ENCODE results near the gene PRICKLE3.

PRICKLE3 gene

DNA sequence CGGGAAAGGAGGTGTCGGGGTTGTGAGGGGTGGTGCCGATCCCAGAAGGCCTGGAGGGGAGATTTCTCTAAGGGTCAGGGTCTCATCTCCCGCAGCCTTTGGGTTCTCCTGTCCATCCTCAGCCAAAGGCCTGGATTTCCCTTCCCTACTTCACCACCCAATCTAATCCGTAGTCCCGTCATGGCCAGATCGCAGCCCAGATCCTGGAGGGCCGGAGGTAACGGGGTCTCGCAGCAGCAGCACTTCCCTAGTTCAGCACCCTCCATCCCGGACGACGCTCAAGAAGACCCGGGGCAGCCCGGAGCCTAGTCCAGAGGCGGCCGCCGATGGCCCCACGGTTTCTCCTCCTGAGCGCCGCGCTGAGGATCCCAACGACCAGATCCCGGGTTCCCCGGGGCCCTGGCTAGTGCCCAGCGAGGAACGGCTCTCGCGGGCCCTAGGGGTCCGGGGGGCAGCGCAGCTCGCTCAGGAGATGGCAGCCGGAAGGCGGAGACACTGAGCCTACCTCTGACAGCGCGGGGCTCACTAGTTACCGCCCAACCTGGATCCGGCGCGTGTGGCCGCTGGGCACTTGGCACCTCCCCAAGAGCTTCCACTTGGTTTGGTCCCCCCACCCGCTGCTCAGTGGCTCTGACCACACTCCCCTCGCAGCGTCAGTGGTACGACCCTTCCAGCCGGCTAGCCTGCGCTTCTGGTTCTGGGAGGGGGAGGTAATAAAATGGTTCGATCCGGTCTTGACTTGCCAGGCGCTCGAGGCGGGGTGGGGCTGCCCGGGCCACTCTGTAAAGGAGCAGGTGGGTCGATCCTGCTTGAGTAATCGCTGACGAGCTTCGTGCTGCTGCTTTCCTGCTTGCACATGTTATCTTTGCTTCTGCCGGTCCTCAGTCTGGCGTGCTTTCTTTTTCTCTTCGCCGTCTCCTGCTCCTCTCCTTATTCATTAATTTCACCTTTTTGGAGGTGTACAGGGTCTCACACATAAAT is 20.0 kb downstream of the PRICKLE3 start:
- peaks cover 0 to 8% of the 10 kb centered on the region in 2 donors for H3K4me1 ChIP-seq (ENCODE audit: control insufficient read depth in 1 of 2, insufficient read depth in 2 of 2, low read length in 2 of 2)
- no peaks in the 10 kb centered on the region for H3K27me3 ChIP-seq (ENCODE audit: low read depth, low read length)
- no peaks in the 10 kb centered on the region for H3K36me3 ChIP-seq (ENCODE audit: control insufficient read depth in 1 of 2, insufficient read depth in 2 of 2, low read length in 2 of 2)
- peak overlapping the region; percentile 52 to 53 for H3K4me3 ChIP-seq (ENCODE audit: low read depth in 1 of 2, low read length in 2 of 2)
- H3K9me3 ChIP-seq (ENCODE audit: control insufficient read depth in 1 of 2, low read length in 2 of 2) = no peaks in the 10 kb centered on the region
- H3K27ac ChIP-seq (ENCODE audit: low read length) = peak overlapping the region; percentile 94

DNA sequence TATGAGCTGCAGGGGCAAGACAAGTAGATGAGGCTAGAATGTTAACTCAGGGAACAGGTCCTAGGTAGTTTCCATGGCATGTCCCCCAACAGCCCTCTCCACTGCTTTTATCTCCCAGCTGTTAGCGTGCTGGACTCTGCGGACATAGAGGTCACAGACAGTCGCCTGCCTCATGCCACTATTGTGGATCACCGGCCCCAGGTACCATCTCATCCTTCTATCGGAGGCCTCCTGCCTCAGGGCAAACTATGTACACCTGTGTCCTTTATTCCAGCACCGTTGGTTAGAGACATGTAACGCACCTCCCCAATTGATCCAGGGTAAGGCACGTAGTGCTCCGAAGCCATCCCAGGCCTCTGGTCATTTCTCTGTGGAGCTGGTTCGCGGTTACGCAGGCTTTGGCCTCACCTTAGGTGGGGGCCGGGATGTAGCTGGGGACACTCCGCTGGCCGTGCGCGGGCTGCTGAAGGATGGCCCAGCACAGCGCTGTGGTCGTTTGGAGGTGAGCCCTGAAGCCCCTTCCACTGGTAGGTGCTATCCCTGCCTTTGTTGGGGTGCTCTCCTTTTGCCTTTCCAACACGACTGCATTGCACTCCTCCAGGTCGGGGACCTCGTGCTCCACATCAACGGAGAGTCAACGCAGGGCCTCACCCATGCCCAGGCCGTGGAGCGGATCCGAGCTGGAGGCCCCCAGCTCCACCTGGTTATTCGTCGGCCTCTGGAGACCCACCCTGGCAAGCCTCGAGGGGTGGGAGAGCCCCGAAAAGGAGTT is 21.4 kb downstream of the PRICKLE3 start:
- Histone ChIP-seq H3K4me1 (ENCODE audit: control insufficient read depth in 1 of 2, insufficient read depth in 2 of 2, low read length in 2 of 2) (peaks cover 0 to 8% of the 10 kb centered on the region in 2 donors), H3K27ac (ENCODE audit: low read length) (peak overlapping the region; percentile 74), H3K36me3 (ENCODE audit: control insufficient read depth in 1 of 2, insufficient read depth in 2 of 2, low read length in 2 of 2) (no peaks in the 10 kb centered on the region), H3K9me3 (ENCODE audit: control insufficient read depth in 1 of 2, low read length in 2 of 2) (no peaks in the 10 kb centered on the region), H3K27me3 (ENCODE audit: low read depth, low read length) (no peaks in the 10 kb centered on the region), H3K4me3 (ENCODE audit: low read depth in 1 of 2, low read length in 2 of 2) (no peak overlapping the region)

DNA sequence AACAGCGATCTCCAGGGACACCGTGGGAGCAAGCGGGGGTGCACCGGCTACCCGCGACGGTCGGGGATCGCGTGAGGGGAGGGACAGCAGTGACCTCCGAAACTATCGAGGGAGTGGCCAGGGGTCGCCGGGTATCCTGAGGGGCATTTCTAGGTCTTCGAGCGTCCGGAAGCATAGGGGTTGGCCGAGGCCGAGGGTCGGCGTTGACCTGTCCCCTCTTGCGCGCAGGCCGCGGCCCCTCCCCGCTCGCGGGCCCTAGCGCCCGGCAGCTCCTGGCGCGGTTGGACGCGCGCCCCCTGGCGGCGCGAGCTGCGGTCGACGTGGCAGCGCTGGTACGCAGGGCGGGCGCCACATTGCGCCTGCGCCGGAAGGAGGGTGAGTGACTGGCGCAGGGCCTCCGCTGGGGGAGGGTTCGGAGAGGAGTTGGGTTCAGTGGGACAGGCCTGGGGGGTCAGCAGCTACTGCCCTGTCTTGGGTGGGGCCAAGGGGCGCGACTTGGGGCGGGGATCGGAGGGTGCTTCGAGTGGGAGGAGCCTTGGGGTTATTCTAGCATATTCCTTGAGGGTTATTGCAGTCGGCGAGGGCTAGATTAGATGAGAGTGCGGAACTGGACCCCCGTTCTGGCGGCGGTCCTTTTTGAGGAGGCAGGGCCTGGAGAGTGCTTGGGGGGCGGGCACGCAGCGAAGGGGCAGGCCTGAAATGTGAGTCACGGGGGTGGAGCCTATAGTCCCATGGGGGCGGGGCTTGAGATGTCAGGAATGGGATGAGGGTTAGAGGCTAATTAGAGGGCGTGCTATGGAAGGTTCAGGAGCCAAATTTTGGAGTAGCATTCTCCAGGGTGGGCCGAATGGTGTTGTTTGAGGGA is 22.4 kb downstream of the PRICKLE3 start:
- Histone ChIP-seq H3K27ac (ENCODE audit: low read length) (peak overlapping the region; percentile 74), H3K9me3 (ENCODE audit: control insufficient read depth in 1 of 2, low read length in 2 of 2) (no peaks in the 10 kb centered on the region), H3K36me3 (ENCODE audit: control insufficient read depth in 1 of 2, insufficient read depth in 2 of 2, low read length in 2 of 2) (no peaks in the 10 kb centered on the region), H3K4me3 (ENCODE audit: low read depth in 1 of 2, low read length in 2 of 2) (peak overlapping the region in 1 of 2 donors; percentile 33), H3K27me3 (ENCODE audit: low read depth, low read length) (no peaks in the 10 kb centered on the region), H3K4me1 (ENCODE audit: control insufficient read depth in 1 of 2, insufficient read depth in 2 of 2, low read length in 2 of 2) (peaks cover 0 to 8% of the 10 kb centered on the region in 2 donors)

DNA sequence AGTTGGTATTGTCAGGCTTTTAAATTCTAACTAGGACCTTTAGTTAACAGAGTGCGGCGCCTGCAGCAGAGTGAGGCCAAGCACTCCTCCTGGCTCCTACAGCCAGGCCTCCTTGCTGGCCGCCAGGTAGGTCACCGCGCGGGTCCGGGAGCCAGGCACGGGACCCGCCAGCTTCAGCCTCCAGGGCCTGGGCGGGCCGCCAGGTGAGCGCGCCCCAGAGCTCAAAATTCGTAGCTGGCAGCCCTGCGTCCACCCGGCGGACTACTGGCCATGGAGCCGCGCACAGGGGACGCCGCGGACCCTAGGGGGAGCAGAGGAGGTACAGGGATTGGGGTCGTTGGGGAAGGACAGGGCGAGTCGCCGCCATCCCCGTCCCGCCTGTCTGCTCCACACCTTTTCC is 23.6 kb downstream of the PRICKLE3 start, which contains the start of gene MAGIX:
MAGIX (plus strand) TSS at position 139 of the 400 bp plus-strand sequence; CDS start at position 271, 132 bp downstream.
- Histone ChIP-seq H3K36me3 (ENCODE audit: control insufficient read depth in 1 of 2, insufficient read depth in 2 of 2, low read length in 2 of 2) (no peaks in the 10 kb centered on the region), H3K4me3 (ENCODE audit: low read depth in 1 of 2, low read length in 2 of 2) (peak within 1 kb of the TSS in 1 of 2 donors; percentile 33), H3K4me1 (ENCODE audit: control insufficient read depth in 1 of 2, insufficient read depth in 2 of 2, low read length in 2 of 2) (peaks cover 0 to 3% of the 10 kb centered on the region in 2 donors), H3K27me3 (ENCODE audit: low read depth, low read length) (no peaks in the 10 kb centered on the region), H3K9me3 (ENCODE audit: control insufficient read depth in 1 of 2, low read length in 2 of 2) (no peaks in the 10 kb centered on the region), H3K27ac (ENCODE audit: low read length) (no peak within 1 kb of the TSS)

- no peaks in the 10 kb centered on the region for H3K9me3 ChIP-seq (ENCODE audit: control insufficient read depth in 1 of 2, low read length in 2 of 2)
- no peaks in the 10 kb centered on the region for H3K27me3 ChIP-seq (ENCODE audit: low read depth, low read length)
- H3K4me1 ChIP-seq (ENCODE audit: control insufficient read depth in 1 of 2, insufficient read depth in 2 of 2, low read length in 2 of 2) = no peaks in the 10 kb centered on the region
- H3K27ac ChIP-seq (ENCODE audit: low read length) = no peak overlapping the region
- no peaks in the 10 kb centered on the region for H3K36me3 ChIP-seq (ENCODE audit: control insufficient read depth in 1 of 2, insufficient read depth in 2 of 2, low read length in 2 of 2)
- H3K4me3 ChIP-seq (ENCODE audit: low read depth in 1 of 2, low read length in 2 of 2) = no peak overlapping the region
Observed at GRCh38 chrX:49161632-49162031, 24.5 kb downstream of the PRICKLE3 start.

DNA sequence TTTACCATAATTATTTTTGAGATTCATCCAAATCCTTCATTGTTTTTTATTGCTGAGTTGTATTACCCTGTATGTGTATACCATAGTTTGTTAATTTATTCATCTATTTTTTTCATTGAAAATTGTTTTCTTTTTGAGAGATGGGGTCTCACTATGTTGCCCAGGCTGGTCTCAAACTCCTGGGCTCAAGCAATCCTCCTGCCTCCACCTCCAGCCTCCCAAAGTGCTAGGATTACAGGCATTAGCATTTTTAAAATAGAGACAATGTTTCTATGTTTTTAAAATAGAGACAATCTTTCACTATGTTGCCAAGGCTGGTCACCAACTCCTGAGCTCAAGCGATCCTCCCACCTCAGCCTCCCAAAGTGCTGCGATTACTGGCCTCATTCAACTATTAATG is 25.3 kb downstream of the PRICKLE3 start:
- H3K27me3 ChIP-seq (ENCODE audit: low read depth, low read length) = no peaks in the 10 kb centered on the region
- no peak overlapping the region for H3K4me3 ChIP-seq (ENCODE audit: low read depth in 1 of 2, low read length in 2 of 2)
- H3K4me1 ChIP-seq (ENCODE audit: control insufficient read depth in 1 of 2, insufficient read depth in 2 of 2, low read length in 2 of 2) = no peaks in the 10 kb centered on the region
- H3K9me3 ChIP-seq (ENCODE audit: control insufficient read depth in 1 of 2, low read length in 2 of 2) = no peaks in the 10 kb centered on the region
- H3K36me3 ChIP-seq (ENCODE audit: control insufficient read depth in 1 of 2, insufficient read depth in 2 of 2, low read length in 2 of 2) = no peaks in the 10 kb centered on the region
- no peak overlapping the region for H3K27ac ChIP-seq (ENCODE audit: low read length)

DNA sequence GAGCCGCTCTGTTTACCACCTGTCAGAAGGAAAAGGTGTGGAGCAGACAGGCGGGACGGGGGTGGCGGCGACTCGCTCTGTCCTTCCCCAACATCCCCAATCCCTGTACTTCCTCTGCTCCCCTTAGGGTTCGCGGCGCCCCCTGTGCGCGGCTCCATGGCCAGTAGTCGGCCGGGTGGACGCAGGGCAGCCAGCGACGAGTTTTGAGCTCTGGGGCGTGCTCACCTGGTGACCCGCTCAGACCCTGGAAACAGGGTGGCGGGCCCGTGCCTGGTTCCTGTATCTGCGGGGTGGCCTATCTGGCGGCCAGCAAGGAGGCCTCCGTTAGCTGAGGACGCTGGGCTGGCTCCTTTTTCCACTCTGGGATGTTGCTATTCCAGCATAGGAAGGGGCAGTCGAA is 29.0 kb downstream of the PRICKLE3 start:
- no peaks in the 10 kb centered on the region for H3K27me3 ChIP-seq (ENCODE audit: low read depth, low read length)
- no peak overlapping the region for H3K27ac ChIP-seq (ENCODE audit: low read length)
- H3K4me3 ChIP-seq (ENCODE audit: low read depth in 1 of 2, low read length in 2 of 2) = no peak overlapping the region
- H3K4me1 ChIP-seq (ENCODE audit: control insufficient read depth in 1 of 2, insufficient read depth in 2 of 2, low read length in 2 of 2) = peaks cover 0 to 4% of the 10 kb centered on the region in 2 donors
- H3K36me3 ChIP-seq (ENCODE audit: control insufficient read depth in 1 of 2, insufficient read depth in 2 of 2, low read length in 2 of 2) = no peaks in the 10 kb centered on the region
- no peaks in the 10 kb centered on the region for H3K9me3 ChIP-seq (ENCODE audit: control insufficient read depth in 1 of 2, low read length in 2 of 2)

- H3K4me1 ChIP-seq (ENCODE audit: control insufficient read depth in 1 of 2, insufficient read depth in 2 of 2, low read length in 2 of 2) = peaks cover 0 to 4% of the 10 kb centered on the region in 2 donors
- H3K9me3 ChIP-seq (ENCODE audit: control insufficient read depth in 1 of 2, low read length in 2 of 2) = no peaks in the 10 kb centered on the region
- peak overlapping the region; percentile 84 for H3K27ac ChIP-seq (ENCODE audit: low read length)
- H3K36me3 ChIP-seq (ENCODE audit: control insufficient read depth in 1 of 2, insufficient read depth in 2 of 2, low read length in 2 of 2) = no peaks in the 10 kb centered on the region
- no peaks in the 10 kb centered on the region for H3K27me3 ChIP-seq (ENCODE audit: low read depth, low read length)
- peak overlapping the region; percentile 39 to 51 for H3K4me3 ChIP-seq (ENCODE audit: low read depth in 1 of 2, low read length in 2 of 2)
Observed at GRCh38 chrX:49155900-49156837, 30.0 kb downstream of the PRICKLE3 start.

DNA sequence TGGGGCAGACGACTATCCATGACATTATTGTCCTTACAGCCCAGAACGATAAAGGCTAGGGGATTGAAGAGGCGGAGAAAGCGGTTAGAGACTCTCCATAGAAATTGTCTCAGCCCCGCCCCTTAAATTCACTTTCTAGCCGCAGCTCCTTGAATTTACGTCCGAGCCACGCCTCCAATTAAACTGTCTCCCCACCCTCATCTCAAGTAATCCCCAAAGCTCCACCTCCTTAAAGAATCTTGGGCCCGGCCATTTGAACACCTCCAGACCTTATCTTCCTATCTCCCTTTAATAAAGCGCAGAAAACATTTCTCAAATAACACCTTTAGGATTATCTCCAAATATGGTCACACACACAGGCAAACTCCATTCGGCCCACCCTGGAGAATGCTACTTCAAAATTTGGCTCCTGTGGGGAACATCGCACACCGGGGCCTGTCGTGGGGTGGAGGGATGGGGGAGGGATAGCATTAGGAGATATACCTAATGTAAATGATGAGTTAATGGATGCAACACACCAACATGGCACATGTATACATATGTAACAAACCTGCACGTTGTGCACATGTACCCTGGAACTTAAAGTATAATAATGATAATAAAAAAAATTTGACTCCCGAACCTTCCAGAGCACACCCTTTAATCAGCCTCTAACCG is 30.8 kb downstream of the PRICKLE3 start:
- H3K27ac ChIP-seq (ENCODE audit: low read length) = peak overlapping the region; percentile 84
- H3K9me3 ChIP-seq (ENCODE audit: control insufficient read depth in 1 of 2, low read length in 2 of 2) = no peaks in the 10 kb centered on the region
- peaks cover 0 to 4% of the 10 kb centered on the region in 2 donors for H3K4me1 ChIP-seq (ENCODE audit: control insufficient read depth in 1 of 2, insufficient read depth in 2 of 2, low read length in 2 of 2)
- no peaks in the 10 kb centered on the region for H3K27me3 ChIP-seq (ENCODE audit: low read depth, low read length)
- peak overlapping the region; percentile 30 to 51 for H3K4me3 ChIP-seq (ENCODE audit: low read depth in 1 of 2, low read length in 2 of 2)
- no peaks in the 10 kb centered on the region for H3K36me3 ChIP-seq (ENCODE audit: control insufficient read depth in 1 of 2, insufficient read depth in 2 of 2, low read length in 2 of 2)

Data from muscle layer of duodenum (tissue), 2 donors.